ENCODE measurements around the gene FNDC3B. TPM values are rescaled to one million over a fixed set of nuclear protein-coding genes. Genes with fewer than 3 reads are reported as not detected.

FNDC3B gene
- total RNA-seq, 2 experiments from 2014 or later = 10.6 to 12.0 TPM

DNA sequence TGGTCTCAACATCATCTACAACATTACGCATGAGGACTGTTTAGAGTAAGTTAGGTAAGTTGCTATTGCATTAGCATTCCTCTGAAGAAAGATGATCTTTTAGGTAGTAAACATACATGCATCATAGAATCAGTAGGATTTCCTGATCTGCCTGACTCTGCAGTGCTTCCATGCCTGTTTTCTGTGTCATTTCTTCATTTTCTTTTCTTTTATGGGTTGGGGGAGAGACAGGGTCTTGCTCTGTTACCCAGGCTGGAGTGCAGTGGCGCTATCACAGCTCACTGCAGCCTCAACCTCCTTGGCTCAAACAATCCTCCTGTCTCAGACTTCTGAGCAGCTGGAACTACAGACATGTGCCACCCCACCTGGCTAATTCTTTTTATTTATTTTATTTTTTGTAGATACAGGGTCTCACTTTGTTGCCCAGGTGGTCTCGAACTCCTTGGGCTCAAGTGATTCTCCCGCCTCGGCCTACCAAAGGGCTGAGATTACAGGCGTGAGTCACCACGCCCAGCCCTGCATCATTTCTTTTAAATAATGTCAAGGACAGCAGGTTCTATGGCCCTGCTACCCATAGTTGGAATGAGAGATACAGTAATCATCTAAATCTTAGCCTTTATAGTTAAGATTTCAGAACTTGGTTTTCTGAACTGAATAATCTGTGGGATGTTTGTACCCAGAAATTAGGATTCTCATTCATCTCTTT, 224.6 kb downstream of the FNDC3B start:
- CTCF ChIA-PET = no interaction called here
- TF ChIP-seq, protein P1, sequence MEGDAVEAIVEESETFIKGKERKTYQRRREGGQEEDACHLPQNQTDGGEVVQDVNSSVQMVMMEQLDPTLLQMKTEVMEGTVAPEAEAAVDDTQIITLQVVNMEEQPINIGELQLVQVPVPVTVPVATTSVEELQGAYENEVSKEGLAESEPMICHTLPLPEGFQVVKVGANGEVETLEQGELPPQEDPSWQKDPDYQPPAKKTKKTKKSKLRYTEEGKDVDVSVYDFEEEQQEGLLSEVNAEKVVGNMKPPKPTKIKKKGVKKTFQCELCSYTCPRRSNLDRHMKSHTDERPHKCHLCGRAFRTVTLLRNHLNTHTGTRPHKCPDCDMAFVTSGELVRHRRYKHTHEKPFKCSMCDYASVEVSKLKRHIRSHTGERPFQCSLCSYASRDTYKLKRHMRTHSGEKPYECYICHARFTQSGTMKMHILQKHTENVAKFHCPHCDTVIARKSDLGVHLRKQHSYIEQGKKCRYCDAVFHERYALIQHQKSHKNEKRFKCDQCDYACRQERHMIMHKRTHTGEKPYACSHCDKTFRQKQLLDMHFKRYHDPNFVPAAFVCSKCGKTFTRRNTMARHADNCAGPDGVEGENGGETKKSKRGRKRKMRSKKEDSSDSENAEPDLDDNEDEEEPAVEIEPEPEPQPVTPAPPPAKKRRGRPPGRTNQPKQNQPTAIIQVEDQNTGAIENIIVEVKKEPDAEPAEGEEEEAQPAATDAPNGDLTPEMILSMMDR (IDR thresholded peaks at IDR 0.05) = no peak
- Mint-ChIP-seq H3K9me3 (no peaks in the 10 kb centered on the region), H3K27ac (no peak overlapping the region), H3K4me3 (no peak overlapping the region), H3K4me1 (ENCODE audit: low read depth) (no peaks in the 10 kb centered on the region), H3K36me3 (ENCODE audit: low read depth) (peaks cover 4% of the 10 kb centered on the region), H3K27me3 (no peaks in the 10 kb centered on the region)
- POLR2A ChIA-PET = interaction anchor here (0.7 kb wide), 1 partner anchor 422 kb away, joined by 4 read pairs; no protein-coding TSS in a partner anchor
- DNase-seq (no peak), ATAC-seq (no peak)
- intact Hi-C loops (cut with micrococcal nuclease) = no loop called here

DNA sequence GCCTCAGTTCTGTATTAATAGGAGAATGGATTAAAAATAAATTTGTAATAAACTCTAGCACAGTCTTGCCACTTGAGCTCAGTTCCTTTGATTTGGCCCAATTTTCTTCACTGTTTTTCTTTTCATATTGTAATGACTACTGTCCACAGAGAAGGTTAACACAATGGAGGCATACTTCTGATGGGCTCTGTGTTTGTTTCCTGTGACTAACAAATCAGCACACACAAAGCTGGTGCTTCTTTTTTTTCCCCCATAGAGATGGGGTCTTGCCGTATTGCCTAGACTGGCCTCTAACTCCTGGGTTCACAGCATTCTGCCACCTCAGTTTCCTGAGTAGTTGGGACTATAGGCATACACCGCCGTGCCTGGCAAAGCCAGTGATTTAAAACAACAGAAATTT, 226.7 kb downstream of the FNDC3B start:
- ATAC-seq (no peak), DNase-seq (no peak)
- TF ChIP-seq, protein P1 (IDR thresholded peaks at IDR 0.05) = no peak
- ChIA-PET POLR2A (interaction anchor here (0.6 kb wide), 1 partner anchor 121 kb away, joined by 3 read pairs; no protein-coding TSS in a partner anchor), CTCF (interaction anchor here (1.7 kb wide), 1 partner anchor 66 kb away, joined by 5 read pairs; no protein-coding TSS in a partner anchor)
- Mint-ChIP-seq H3K36me3 (ENCODE audit: low read depth) (peaks cover 8% of the 10 kb centered on the region), H3K4me1 (ENCODE audit: low read depth) (no peaks in the 10 kb centered on the region), H3K9me3 (no peaks in the 10 kb centered on the region), H3K27ac (no peak overlapping the region), H3K4me3 (no peak overlapping the region), H3K27me3 (no peaks in the 10 kb centered on the region)
- intact Hi-C loops (cut with micrococcal nuclease) = no loop called here

DNA sequence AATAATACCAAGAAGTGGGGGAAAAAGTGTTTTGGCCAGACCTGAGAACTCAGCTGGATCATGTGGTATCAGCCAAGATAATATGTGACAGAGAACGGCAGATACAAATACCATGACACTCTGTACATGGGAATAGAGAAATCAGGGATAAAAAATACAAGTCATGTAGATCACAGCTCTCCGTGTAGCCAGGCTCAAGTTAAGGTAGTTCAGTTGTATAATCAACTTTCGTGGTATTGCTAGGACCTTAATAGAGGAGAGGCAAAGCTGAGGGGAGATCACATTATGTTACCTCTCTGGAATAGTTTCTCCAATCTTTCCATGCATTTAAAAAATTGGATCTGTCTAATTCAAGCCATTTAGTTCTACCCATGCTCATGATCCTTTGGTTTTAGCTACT, 229.0 kb downstream of the FNDC3B start:
- Mint-ChIP-seq H3K27me3 (no peaks in the 10 kb centered on the region), H3K4me3 (no peak overlapping the region), H3K4me1 (ENCODE audit: low read depth) (no peaks in the 10 kb centered on the region), H3K36me3 (ENCODE audit: low read depth) (peaks cover 4% of the 10 kb centered on the region), H3K27ac (no peak overlapping the region), H3K9me3 (no peaks in the 10 kb centered on the region)
- ATAC-seq = no peak
- TF ChIP-seq, protein P1 (IDR thresholded peaks at IDR 0.05) = no peak
- ChIA-PET CTCF (no interaction called here), POLR2A (no interaction called here)
- DNase-seq = no peak
- intact Hi-C loops (cut with micrococcal nuclease) = no loop called here

DNA sequence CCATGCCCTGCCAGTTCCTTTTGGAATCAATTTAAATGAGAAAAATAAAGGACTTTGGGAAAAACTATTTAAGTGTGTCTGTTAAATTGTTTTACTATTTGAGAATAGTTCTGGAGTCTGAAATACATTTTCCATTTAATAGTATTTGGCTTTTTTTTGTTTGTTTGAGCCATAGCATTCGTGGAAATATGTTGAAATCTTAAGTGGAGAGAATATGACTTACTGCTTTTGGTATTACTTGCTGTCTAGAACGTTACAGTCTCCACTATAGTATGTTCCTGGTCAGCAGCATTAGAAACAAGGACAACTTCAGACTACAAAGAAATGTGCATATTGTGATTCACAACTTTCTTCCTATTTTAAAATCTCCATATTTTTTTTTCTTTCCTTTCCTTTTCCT, 229.5 kb downstream of the FNDC3B start:
- TF ChIP-seq, protein P1 (IDR thresholded peaks at IDR 0.05) = no peak
- ChIA-PET POLR2A (no interaction called here), CTCF (no interaction called here)
- Mint-ChIP-seq H3K27ac (no peak overlapping the region), H3K36me3 (ENCODE audit: low read depth) (peaks cover 4% of the 10 kb centered on the region), H3K4me3 (no peak overlapping the region), H3K27me3 (no peaks in the 10 kb centered on the region), H3K4me1 (ENCODE audit: low read depth) (no peaks in the 10 kb centered on the region), H3K9me3 (no peaks in the 10 kb centered on the region)
- ATAC-seq (no peak), DNase-seq (no peak)
- intact Hi-C loops (cut with micrococcal nuclease) = no loop called here

GRCh38 chr3:172270557-172271166, 231.3 kb downstream of the FNDC3B start:
- ChIA-PET POLR2A (no interaction called here), CTCF (no interaction called here)
- Mint-ChIP-seq H3K4me1 (ENCODE audit: low read depth) (no peaks in the 10 kb centered on the region), H3K27ac (no peak overlapping the region), H3K36me3 (ENCODE audit: low read depth) (peaks cover 4% of the 10 kb centered on the region), H3K27me3 (no peaks in the 10 kb centered on the region), H3K9me3 (no peaks in the 10 kb centered on the region), H3K4me3 (no peak overlapping the region)
- TF ChIP-seq, protein P1 (IDR thresholded peaks at IDR 0.05) = no peak
- DNase-seq (no peak), ATAC-seq (no peak)
- intact Hi-C loops (cut with micrococcal nuclease) = no loop called here

Measured in activated CD8-positive, alpha-beta T cell treated with anti-CD3 and anti-CD28 coated beads for 36 hours (primary cell).